CD4-positive, alpha-beta T cell treated with Interleukin-17A for 4 hours (primary cell): Measurements from ENCODE around the gene MS4A6A.
A peak's percentile ranks its signal among the peaks of the same experiment; 100 is the strongest.
"Not testable (repeated sequence)": the region's sequence is repeated elsewhere in the genome, so short reads cannot be mapped to it uniquely, and the experiment has no call there.

ENCODE experiments used
- DNase-seq: peaks from one replicate; pipeline ENCODE4 v3.0.0-alpha.2; 2020; ENCODE audit warnings: mixed read lengths

MS4A6A gene

GRCh38 chr11:60182541-60183330, at the start of gene MS4A6A:
Gene MS4A6A (minus strand): TSS chr11:60183083. CDS start chr11:60181727, 1,356 bp downstream.
- no peak for DNase-seq

- no peak for DNase-seq
Observed at GRCh38 chr11:60230681-60231080, 47.8 kb upstream of the MS4A6A start.

GRCh38 chr11:60222141-60222540, 39.3 kb upstream of the MS4A6A start:
- no peak for DNase-seq

GRCh38 chr11:60221692-60222091, 38.8 kb upstream of the MS4A6A start:
- no peak for DNase-seq

GRCh38 chr11:60221181-60221580, 38.3 kb upstream of the MS4A6A start:
- no peak for DNase-seq

GRCh38 chr11:60214386-60214785, 31.5 kb upstream of the MS4A6A start:
- DNase-seq = no peak

- DNase-seq = no peak
Observed at GRCh38 chr11:60211206-60211605, 28.3 kb upstream of the MS4A6A start.

- no peak for DNase-seq
Observed at GRCh38 chr11:60209977-60210376, 27.1 kb upstream of the MS4A6A start.

GRCh38 chr11:60208951-60209350, 26.1 kb upstream of the MS4A6A start:
- no peak for DNase-seq

- no peak for DNase-seq
Observed at GRCh38 chr11:60208146-60208895, 25.4 kb upstream of the MS4A6A start.

- no peak for DNase-seq
Observed at GRCh38 chr11:60206616-60207015, 23.7 kb upstream of the MS4A6A start.

- no peak for DNase-seq
Observed at GRCh38 chr11:60204922-60205321, 22.0 kb upstream of the MS4A6A start.

- not testable (repeated sequence) for DNase-seq
Observed at GRCh38 chr11:60201334-60201733, 18.5 kb upstream of the MS4A6A start.

GRCh38 chr11:60197442-60197841, 14.6 kb upstream of the MS4A6A start:
- no peak for DNase-seq

- no peak for DNase-seq
Observed at GRCh38 chr11:60195923-60196368, 13.1 kb upstream of the MS4A6A start.

GRCh38 chr11:60194511-60194910, 11.6 kb upstream of the MS4A6A start:
- DNase-seq = no peak

- DNase-seq = peak; percentile 54
Observed at GRCh38 chr11:60193687-60194433, 11.0 kb upstream of the MS4A6A start.

- DNase-seq = not testable (repeated sequence)
Observed at GRCh38 chr11:60192564-60192963, 9.7 kb upstream of the MS4A6A start.

GRCh38 chr11:60188481-60188880, 5.6 kb upstream of the MS4A6A start:
- not testable (repeated sequence) for DNase-seq

- not testable (repeated sequence) for DNase-seq
Observed at GRCh38 chr11:60186128-60186527, 3.2 kb upstream of the MS4A6A start.

- DNase-seq = not testable (repeated sequence)
Observed at GRCh38 chr11:60185512-60185827, 2.6 kb upstream of the MS4A6A start.

- DNase-seq = no peak
Observed at GRCh38 chr11:60184824-60185511, 2.1 kb upstream of the MS4A6A start.
